Liver (tissue), 9 donors: ENCODE results near the gene FBXO24. TPM values are rescaled to one million over a fixed set of nuclear protein-coding genes. Genes with fewer than 3 reads are reported as not detected.
A peak's percentile ranks its signal among the peaks of the same experiment; 100 is the strongest.

Experiments
- DNase-seq: peaks from one replicate; pipeline ENCODE4 v3.0.0-alpha.2; 2017; ENCODE audit warnings: low spot score
- H3K27ac ChIP-seq, 2 donors: one replicate each; pipeline ENCODE4 v1.7.0; 2013; ENCODE audit warnings: inconsistent platforms in 2 of 2, low read length in 2 of 2, control low read depth in 1 of 2, low read depth in 1 of 2, mild to moderate bottlenecking in 1 of 2
- H3K27me3 ChIP-seq, 4 donors: one replicate each; pipeline versions ENCODE4 v1.6.1 to v1.7.0; 2013; ENCODE audit warnings: low read length in 3 of 4, inconsistent platforms in 1 of 4, mild to moderate bottlenecking in 1 of 4, moderate library complexity in 1 of 4; ENCODE audit not compliant: control insufficient read depth in 4 of 4, insufficient read depth in 4 of 4
- H3K36me3 ChIP-seq, 4 donors: one replicate each; pipeline versions ENCODE4 v1.6.1 to v1.7.0; 2013; ENCODE audit warnings: low read length in 3 of 4, mild to moderate bottlenecking in 3 of 4, low read depth in 1 of 4, moderate library complexity in 1 of 4; ENCODE audit not compliant: control insufficient read depth in 4 of 4, insufficient read depth in 3 of 4
- H3K4me1 ChIP-seq, 4 donors: one replicate each; pipeline versions ENCODE4 v1.6.1 to v1.7.0; 2013; ENCODE audit warnings: low read length in 3 of 4, mild to moderate bottlenecking in 3 of 4, moderate library complexity in 1 of 4; ENCODE audit not compliant: control insufficient read depth in 4 of 4, insufficient read depth in 4 of 4
- H3K4me3 ChIP-seq, 3 donors: one replicate each; pipeline versions ENCODE4 v1.6.1 to v1.7.0; 2013; ENCODE audit warnings: low read length in 3 of 3, control low read depth in 1 of 3, low read depth in 1 of 3, mild to moderate bottlenecking in 1 of 3
- H3K9ac ChIP-seq, 2 donors: one replicate each; pipeline ENCODE4 v1.7.0; 2013; ENCODE audit warnings: low read length in 2 of 2, mild to moderate bottlenecking in 2 of 2, moderate library complexity in 2 of 2, control low read depth in 1 of 2, low read depth in 1 of 2
- H3K9me3 ChIP-seq, 4 donors: one replicate each; pipeline versions ENCODE4 v1.6.1 to v1.7.0; 2013; ENCODE audit warnings: low read length in 3 of 4; ENCODE audit not compliant: control insufficient read depth in 4 of 4
- EGR1 ChIP-seq, 2 donors: IDR thresholded peaks; 2 replicates each; pipeline ENCODE4 v1.6.1; 2016 to 2018; ENCODE audit warnings: antibody characterized with exemption in 2 of 2, low read depth in 2 of 2
- FOXA1 ChIP-seq: IDR thresholded peaks from 2 replicates; pipeline ENCODE4 v1.6.1; 2016; ENCODE audit warnings: antibody characterized with exemption
- GABPA ChIP-seq, 2 donors: IDR thresholded peaks in 1 of 2; conservative IDR thresholded peaks in 1 of 2; 2 replicates each; pipeline ENCODE4 v1.6.1; 2016; ENCODE audit warnings: antibody characterized with exemption in 2 of 2, mild to moderate bottlenecking in 1 of 2, moderate library complexity in 1 of 2
- HNF4A ChIP-seq, 2 donors: conservative IDR thresholded peaks; 2 replicates each; pipeline ENCODE4 v1.6.1; 2016; ENCODE audit warnings: antibody characterized with exemption in 2 of 2, mild to moderate bottlenecking in 2 of 2
- JUND ChIP-seq, 2 donors: IDR thresholded peaks; 2 replicates each; pipeline ENCODE4 v1.6.1; 2016; ENCODE audit warnings: antibody characterized with exemption in 2 of 2
- NR2F2 ChIP-seq: IDR thresholded peaks from 2 replicates; pipeline ENCODE4 v1.6.1; 2016; ENCODE audit warnings: antibody characterized with exemption
- RAD21 ChIP-seq, 2 donors: IDR thresholded peaks; 2 replicates each; pipeline ENCODE4 v1.6.1; 2016; ENCODE audit warnings: antibody characterized with exemption in 2 of 2, mild to moderate bottlenecking in 2 of 2
- RXRA ChIP-seq, 2 donors: IDR thresholded peaks; 2 replicates each; pipeline ENCODE4 v1.6.1; 2017 to 2018; ENCODE audit warnings: antibody characterized with exemption in 2 of 2, mild to moderate bottlenecking in 1 of 2
- TAF1 ChIP-seq: conservative IDR thresholded peaks from 2 replicates; pipeline ENCODE4 v1.6.1; 2016; ENCODE audit warnings: antibody characterized with exemption, mild to moderate bottlenecking
- YY1 ChIP-seq: IDR thresholded peaks from 2 replicates; pipeline ENCODE4 v1.6.1; 2016; ENCODE audit warnings: antibody characterized with exemption, mild to moderate bottlenecking
- WGBS: extraction: QIAGEN DNeasy Blood & Tissue Kit; methylation state at CpG from one replicate; pipeline ENCODE4 v1.1.7; 2013; 5-methylcytosine and 5-hydroxymethylcytosine counted together
- polyA plus RNA-seq, 2 donors: library from polyadenylated mRNA; stranded (reverse) in 1 of 2; unstranded in 1 of 2; fragments of 200-250 nt in 1 of 2; fragments of >200 nt in 1 of 2; fragmentation: Nextera tagmentation in 1 of 2; extraction: Ambion mirVana in 1 of 2; gene quantifications; one replicate each; pipeline versions ENCODE4 v1.2.1 to v1.2.3, GENCODE V29; 2013 to 2015
- total RNA-seq, 2 donors: library from RNA; depleted of rRNA; stranded (reverse); fragments of >200 nt; gene quantifications; one replicate each; pipeline ENCODE4 v1.2.3, GENCODE V29; 2014
- TF ChIP-seq, protein P1 (sequence below): fragments of 150-350 bp; IDR thresholded peaks from 2 replicates; pipeline ENCODE4 v1.5.1; 2017; ENCODE audit warnings: improper control_type of control experiment, low read depth, low read length; ENCODE audit not compliant: missing input control
- TF ChIP-seq, protein P2 (sequence below): IDR thresholded peaks from 2 replicates; pipeline ENCODE4 v1.6.1; 2016; ENCODE audit warnings: antibody characterized with exemption
- TF ChIP-seq, protein P3 (sequence below): IDR thresholded peaks from 2 replicates; pipeline ENCODE4 v1.6.1; 2016; ENCODE audit warnings: antibody characterized with exemption
- TF ChIP-seq, protein P4 (sequence below): IDR thresholded peaks from 2 replicates; pipeline ENCODE4 v1.6.1; 2016; ENCODE audit warnings: antibody characterized with exemption
- TF ChIP-seq, protein P5 (sequence below): IDR thresholded peaks from 2 replicates; pipeline ENCODE4 v1.6.1; 2016; ENCODE audit warnings: antibody characterized with exemption, mild to moderate bottlenecking
- donor health status: healthy.
- donor health status: healthy.
- donor health status: healthy.
- donor health status: healthy.
- donor health status: healthy.

Gene FBXO24
- total and polyA plus RNA-seq, 4 donors, result 0.25 to 1.3 (median 0.50) TPM

DNA sequence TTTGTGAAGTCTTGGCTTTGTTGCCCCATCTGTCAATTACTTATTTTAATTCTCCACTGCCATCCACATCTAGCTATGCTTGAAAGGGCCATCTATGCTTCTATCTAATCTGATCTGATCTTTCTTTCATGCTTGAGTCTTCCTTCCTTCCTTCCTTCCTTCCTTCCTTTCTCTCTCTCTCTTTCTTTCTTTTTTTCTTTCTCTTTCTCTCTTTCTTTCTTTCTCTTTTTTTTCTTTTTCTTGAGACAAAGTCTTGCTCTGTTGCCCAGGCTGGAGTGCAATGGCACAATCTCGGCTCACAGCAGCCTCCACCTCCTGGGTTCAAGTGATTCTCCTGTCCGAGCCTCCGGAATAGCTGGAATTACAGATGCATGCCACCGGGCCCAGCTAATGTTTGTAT, 43.9 kb downstream of the FBXO24 start (continued):
- TF ChIP-seq, protein P1, sequence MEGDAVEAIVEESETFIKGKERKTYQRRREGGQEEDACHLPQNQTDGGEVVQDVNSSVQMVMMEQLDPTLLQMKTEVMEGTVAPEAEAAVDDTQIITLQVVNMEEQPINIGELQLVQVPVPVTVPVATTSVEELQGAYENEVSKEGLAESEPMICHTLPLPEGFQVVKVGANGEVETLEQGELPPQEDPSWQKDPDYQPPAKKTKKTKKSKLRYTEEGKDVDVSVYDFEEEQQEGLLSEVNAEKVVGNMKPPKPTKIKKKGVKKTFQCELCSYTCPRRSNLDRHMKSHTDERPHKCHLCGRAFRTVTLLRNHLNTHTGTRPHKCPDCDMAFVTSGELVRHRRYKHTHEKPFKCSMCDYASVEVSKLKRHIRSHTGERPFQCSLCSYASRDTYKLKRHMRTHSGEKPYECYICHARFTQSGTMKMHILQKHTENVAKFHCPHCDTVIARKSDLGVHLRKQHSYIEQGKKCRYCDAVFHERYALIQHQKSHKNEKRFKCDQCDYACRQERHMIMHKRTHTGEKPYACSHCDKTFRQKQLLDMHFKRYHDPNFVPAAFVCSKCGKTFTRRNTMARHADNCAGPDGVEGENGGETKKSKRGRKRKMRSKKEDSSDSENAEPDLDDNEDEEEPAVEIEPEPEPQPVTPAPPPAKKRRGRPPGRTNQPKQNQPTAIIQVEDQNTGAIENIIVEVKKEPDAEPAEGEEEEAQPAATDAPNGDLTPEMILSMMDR, result no peak
- TF ChIP-seq FOXA1, result no peak
- no peak for TF ChIP-seq HNF4A (conservative IDR thresholded peaks at IDR 0.05)
- TF ChIP-seq RXRA (IDR thresholded peaks at IDR 0.05), result no peak
- no peak for TF ChIP-seq NR2F2
- TF ChIP-seq, protein P2, sequence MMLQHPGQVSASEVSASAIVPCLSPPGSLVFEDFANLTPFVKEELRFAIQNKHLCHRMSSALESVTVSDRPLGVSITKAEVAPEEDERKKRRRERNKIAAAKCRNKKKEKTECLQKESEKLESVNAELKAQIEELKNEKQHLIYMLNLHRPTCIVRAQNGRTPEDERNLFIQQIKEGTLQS, result no peak

DNA sequence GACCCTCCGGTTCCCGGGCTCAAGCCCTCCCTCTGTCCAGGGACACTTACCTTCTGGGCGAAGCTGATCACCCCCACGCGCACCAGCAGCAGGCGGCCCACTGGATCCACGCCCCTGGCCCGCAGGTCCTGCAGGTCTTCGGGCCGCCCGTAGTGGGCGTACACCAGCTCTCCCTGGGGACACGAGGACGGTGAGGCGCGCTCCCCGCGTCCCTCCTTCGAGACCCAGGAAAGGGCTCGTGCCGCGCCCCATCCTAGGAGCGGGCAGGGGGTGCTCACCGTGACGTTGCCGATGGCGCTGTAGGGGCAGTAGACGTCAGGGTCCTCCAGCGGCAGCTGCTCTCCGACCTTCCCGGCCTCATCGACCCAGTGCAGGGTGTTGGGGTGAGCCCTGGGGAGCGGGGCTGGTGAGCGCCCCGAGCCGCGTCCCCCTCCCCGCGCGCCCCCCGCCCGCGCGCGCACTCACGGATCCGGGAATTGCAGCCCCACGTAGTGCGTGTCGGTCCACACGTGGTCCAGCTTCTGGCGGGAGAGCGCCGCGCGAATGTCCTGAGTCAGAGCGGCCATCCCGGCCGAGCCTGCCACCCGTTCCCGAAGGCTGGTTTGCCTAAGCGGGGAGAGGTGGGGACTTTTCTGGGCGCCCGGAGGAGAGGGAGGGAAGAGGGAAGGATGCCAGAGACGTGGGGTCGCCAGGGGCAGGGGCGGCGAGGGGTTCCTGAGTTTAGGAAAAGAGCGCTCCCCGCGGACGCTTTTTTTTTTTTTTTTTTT, 47.0 kb downstream of the FBXO24 start:
- Histone ChIP-seq H3K27me3 (no peaks in the 10 kb centered on the region), H3K9ac (no peak overlapping the region), H3K4me3 (peak overlapping the region in 1 of 3 donors; percentile 38), H3K27ac (no peak overlapping the region), H3K36me3 (peaks cover 15 to 32% (median 28%) of the 10 kb centered on the region in 4 donors), H3K4me1 (peaks cover 0 to 19% (median 5%) of the 10 kb centered on the region in 4 donors), H3K9me3 (no peaks in the 10 kb centered on the region)
- no peak for DNase-seq
- TF ChIP-seq GABPA (IDR thresholded peaks at IDR 0.05 in 1 of 2, conservative IDR thresholded peaks at IDR 0.05 in 1 of 2) (no peak), EGR1 (IDR thresholded peaks at IDR 0.05; ENCODE audit: low read depth in 2 of 2) (no peak), JUND (IDR thresholded peaks at IDR 0.05) (no peak), YY1 (no peak), NR2F2 (no peak), HNF4A (conservative IDR thresholded peaks at IDR 0.05) (no peak), FOXA1 (no peak), RAD21 (IDR thresholded peaks at IDR 0.05) (no peak), TAF1 (no peak)
- TF ChIP-seq, protein P3, sequence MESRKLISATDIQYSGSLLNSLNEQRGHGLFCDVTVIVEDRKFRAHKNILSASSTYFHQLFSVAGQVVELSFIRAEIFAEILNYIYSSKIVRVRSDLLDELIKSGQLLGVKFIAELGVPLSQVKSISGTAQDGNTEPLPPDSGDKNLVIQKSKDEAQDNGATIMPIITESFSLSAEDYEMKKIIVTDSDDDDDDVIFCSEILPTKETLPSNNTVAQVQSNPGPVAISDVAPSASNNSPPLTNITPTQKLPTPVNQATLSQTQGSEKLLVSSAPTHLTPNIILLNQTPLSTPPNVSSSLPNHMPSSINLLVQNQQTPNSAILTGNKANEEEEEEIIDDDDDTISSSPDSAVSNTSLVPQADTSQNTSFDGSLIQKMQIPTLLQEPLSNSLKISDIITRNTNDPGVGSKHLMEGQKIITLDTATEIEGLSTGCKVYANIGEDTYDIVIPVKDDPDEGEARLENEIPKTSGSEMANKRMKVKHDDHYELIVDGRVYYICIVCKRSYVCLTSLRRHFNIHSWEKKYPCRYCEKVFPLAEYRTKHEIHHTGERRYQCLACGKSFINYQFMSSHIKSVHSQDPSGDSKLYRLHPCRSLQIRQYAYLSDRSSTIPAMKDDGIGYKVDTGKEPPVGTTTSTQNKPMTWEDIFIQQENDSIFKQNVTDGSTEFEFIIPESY, result no peak
- TF ChIP-seq, protein P2, result no peak
- TF ChIP-seq, protein P4, sequence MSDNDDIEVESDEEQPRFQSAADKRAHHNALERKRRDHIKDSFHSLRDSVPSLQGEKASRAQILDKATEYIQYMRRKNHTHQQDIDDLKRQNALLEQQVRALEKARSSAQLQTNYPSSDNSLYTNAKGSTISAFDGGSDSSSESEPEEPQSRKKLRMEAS, result no peak
- TF ChIP-seq, protein P5, sequence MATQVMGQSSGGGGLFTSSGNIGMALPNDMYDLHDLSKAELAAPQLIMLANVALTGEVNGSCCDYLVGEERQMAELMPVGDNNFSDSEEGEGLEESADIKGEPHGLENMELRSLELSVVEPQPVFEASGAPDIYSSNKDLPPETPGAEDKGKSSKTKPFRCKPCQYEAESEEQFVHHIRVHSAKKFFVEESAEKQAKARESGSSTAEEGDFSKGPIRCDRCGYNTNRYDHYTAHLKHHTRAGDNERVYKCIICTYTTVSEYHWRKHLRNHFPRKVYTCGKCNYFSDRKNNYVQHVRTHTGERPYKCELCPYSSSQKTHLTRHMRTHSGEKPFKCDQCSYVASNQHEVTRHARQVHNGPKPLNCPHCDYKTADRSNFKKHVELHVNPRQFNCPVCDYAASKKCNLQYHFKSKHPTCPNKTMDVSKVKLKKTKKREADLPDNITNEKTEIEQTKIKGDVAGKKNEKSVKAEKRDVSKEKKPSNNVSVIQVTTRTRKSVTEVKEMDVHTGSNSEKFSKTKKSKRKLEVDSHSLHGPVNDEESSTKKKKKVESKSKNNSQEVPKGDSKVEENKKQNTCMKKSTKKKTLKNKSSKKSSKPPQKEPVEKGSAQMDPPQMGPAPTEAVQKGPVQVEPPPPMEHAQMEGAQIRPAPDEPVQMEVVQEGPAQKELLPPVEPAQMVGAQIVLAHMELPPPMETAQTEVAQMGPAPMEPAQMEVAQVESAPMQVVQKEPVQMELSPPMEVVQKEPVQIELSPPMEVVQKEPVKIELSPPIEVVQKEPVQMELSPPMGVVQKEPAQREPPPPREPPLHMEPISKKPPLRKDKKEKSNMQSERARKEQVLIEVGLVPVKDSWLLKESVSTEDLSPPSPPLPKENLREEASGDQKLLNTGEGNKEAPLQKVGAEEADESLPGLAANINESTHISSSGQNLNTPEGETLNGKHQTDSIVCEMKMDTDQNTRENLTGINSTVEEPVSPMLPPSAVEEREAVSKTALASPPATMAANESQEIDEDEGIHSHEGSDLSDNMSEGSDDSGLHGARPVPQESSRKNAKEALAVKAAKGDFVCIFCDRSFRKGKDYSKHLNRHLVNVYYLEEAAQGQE, result no peak
- TF ChIP-seq, protein P1, result no peak
- 57% methylated on average over 72 of the region's 72 CpGs for WGBS
